ENCODE data around the gene CRYGN. TPM values are rescaled to one million over a fixed set of nuclear protein-coding genes. Genes with fewer than 3 reads are reported as not detected.

CRYGN gene
- total and polyA plus RNA-seq, 8 donors, result not detected

GRCh38 chr7:151442776-151443496 is 3.0 kb upstream of the CRYGN start:
- Histone ChIP-seq H3K4me3 (no peak overlapping the region), H3K9me3 (no peaks in the 10 kb centered on the region), H3K27ac (peak overlapping the region in 1 of 5 donors; percentile 79), H3K36me3 (no peaks in the 10 kb centered on the region), H3K4me1 (peaks cover 12 to 37% (median 27%) of the 10 kb centered on the region in 4 donors), H3K27me3 (peaks cover 0 to 30% (median 17%) of the 10 kb centered on the region in 3 donors)
- TF ChIP-seq POLR2A (IDR thresholded peaks at IDR 0.05), result no peak
- TF ChIP-seq POLR2AphosphoS5 (IDR thresholded peaks at IDR 0.05), result no peak
- no peak for TF ChIP-seq EP300 (IDR thresholded peaks at IDR 0.05)
- no peak for TF ChIP-seq CTCF (IDR thresholded peaks at IDR 0.05)
- WGBS, 5 donors, result 79 to 83% (median 81%) methylated on average over 10 of the region's 10 CpGs
- no peak for DNase-seq
- intact Hi-C loops (cut with DNase I; ENCODE audit: low total_unique reads), result no loop called here

GRCh38 chr7:151440799-151441445 is 981 bp upstream of the CRYGN start:
- no peak for TF ChIP-seq CTCF (IDR thresholded peaks at IDR 0.05)
- TF ChIP-seq POLR2A (IDR thresholded peaks at IDR 0.05), result no peak
- no peak for TF ChIP-seq POLR2AphosphoS5 (IDR thresholded peaks at IDR 0.05)
- no peak for TF ChIP-seq EP300 (IDR thresholded peaks at IDR 0.05)
- peaks cover 12 to 44% (median 26%) of the 10 kb centered on the region in 4 donors for H3K4me1 ChIP-seq
- H3K36me3 ChIP-seq, result no peaks in the 10 kb centered on the region
- WGBS, 5 donors, result 46 to 56% (median 51%) methylated on average over 10 of the region's 10 CpGs
- intact Hi-C loops (cut with DNase I; ENCODE audit: low total_unique reads), result no loop called here
- H3K27me3 ChIP-seq, result peaks cover 0 to 31% (median 17%) of the 10 kb centered on the region in 3 donors
- H3K27ac ChIP-seq, result peak overlapping the region in 4 of 5 donors; percentile 13 to 79 (median 34)
- no peaks in the 10 kb centered on the region for H3K9me3 ChIP-seq
- DNase-seq, result no peak
- H3K4me3 ChIP-seq, result no peak overlapping the region

GRCh38 chr7:151438864-151439601 is 908 bp downstream of the CRYGN start:
- peak overlapping the region in 1 of 5 donors; percentile 79 for H3K27ac ChIP-seq

More at GRCh38 chr7:151438864-151439601, 908 bp downstream of the CRYGN start:
- WGBS, 5 donors, result 88 to 91% (median 90%) methylated on average over 13 to 17 of the region's 17 CpGs
- no peak for DNase-seq
- intact Hi-C loops (cut with DNase I; ENCODE audit: low total_unique reads), result no loop called here
- H3K4me1 ChIP-seq, result peaks cover 12 to 44% (median 26%) of the 10 kb centered on the region in 4 donors
- H3K9me3 ChIP-seq, result no peaks in the 10 kb centered on the region
- no peaks in the 10 kb centered on the region for H3K36me3 ChIP-seq
- H3K27me3 ChIP-seq, result peaks cover 0 to 31% (median 17%) of the 10 kb centered on the region in 3 donors
- TF ChIP-seq EP300 (IDR thresholded peaks at IDR 0.05) (no peak), POLR2A (IDR thresholded peaks at IDR 0.05) (no peak), CTCF (IDR thresholded peaks at IDR 0.05) (no peak), POLR2AphosphoS5 (IDR thresholded peaks at IDR 0.05) (no peak)
- H3K4me3 ChIP-seq, result peak overlapping the region in 3 of 4 donors; percentile 31 to 35 (median 34)

Measured in stomach (tissue), 9 donors.